ENCODE results near the gene PEX5L.
A peak's percentile ranks its signal among the peaks of the same experiment; 100 is the strongest.
"Not testable (repeated sequence)": the region's sequence is repeated elsewhere in the genome, so short reads cannot be mapped to it uniquely, and the experiment has no call there.

Gene PEX5L

DNA sequence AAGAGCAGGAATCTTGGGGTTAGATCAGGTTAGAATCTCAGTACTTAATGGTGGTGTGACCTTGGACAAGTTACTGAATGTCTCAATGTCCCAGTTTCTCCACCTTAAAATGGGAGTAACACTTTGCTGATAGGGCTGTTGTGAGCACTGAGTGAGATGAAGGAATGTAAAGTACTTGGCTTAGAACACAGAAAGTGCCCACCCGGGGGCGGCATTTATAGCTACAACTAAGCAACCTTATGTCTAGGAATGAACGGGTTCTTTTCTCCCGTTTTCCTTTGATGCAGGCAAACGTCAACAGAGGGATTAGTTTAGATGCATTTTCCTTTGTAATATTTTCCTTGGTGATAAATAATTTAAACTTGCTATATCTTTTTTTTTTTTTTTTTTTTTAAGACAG, 207.3 kb downstream of the PEX5L start:
- no peak for DNase-seq

GRCh38 chr3:179828738-179829137, 208.0 kb downstream of the PEX5L start:
- no peak for DNase-seq

DNA sequence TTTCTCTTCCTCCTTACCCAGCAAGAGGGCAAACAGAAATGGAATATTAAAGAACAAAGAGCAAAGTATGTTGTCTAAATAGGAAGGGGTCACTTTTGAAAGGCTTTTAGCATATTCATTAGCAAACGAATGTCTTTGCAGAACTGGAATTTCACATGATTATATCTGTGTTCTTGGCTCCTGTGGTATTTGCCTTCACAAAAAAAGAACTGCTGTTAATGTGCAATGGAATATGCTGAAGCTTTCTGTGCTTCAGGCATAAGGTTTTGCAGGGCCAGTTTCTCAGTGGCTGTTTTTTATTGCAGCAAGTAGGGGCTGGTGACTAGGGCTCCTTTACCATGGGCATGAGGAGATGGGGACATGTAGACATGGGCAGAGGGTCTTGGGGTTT, 210.5 kb downstream of the PEX5L start:
- no peak for DNase-seq

GRCh38 chr3:179825527-179826246, 211.1 kb downstream of the PEX5L start:
- DNase-seq, result no peak

DNA sequence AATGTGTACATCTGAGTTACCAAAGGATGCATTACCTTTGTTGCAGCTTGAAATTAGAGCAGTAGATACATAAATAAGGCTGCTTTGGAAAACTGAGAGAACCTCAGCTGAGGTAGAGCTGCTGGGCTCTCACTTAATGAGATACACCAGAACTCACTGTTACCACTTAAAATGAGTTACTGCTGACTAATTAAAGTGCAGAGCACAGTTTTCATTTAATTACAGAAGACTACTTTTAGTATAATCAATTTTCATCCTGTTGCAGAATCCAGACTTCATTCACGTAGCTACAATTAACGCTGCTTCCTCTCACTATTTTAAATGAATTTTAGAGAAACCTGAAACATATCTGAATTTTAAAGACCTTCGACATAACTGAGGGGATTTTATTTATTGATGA, 214.4 kb downstream of the PEX5L start:
- DNase-seq, result no peak

GRCh38 chr3:179819379-179819778, 217.4 kb downstream of the PEX5L start:
- DNase-seq, result no peak

GRCh38 chr3:179812096-179812382, 224.7 kb downstream of the PEX5L start:
- DNase-seq, result no peak

- peak; percentile 39 for DNase-seq
These were observed 225.2 kb downstream of the PEX5L start for GRCh38 chr3:179811321-179812095.

DNA sequence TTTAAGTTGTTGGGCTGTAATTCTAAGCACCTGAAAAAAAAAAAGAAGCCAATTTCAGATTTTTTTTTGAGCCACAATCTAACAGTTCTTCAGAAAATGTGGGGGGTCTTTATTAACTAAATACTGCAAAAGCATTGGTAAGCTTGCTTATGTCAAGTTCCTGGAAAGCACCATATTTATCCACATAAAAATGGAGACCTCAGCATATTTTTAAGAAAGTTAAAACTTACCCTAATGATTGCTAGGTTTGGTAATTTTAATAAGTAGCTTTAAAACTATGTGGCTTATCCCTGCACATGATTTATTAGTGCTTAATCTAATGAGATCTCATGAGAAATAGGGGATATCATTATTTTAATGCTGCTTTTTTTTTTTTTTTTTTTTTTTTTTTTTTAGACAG, 227.1 kb downstream of the PEX5L start:
- DNase-seq, result no peak

DNA sequence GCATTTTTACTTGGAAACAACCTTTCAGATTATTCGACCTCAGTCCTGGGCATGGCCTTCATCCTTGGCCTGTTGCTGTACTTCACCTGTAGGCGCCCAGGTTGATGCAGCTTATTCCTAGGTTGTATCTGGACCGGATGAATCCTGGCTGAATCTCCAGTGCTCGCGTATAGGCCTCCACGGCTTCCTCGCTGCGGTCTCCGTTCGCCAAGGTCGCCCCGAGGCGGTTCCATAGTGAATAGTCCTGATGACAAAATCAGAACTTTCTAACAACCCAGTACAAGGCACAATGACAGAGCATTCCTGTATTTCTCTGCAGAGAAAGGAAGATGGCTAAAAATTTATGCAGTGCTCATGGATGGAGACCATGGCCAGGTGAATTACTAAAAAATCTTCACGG, 229.1 kb downstream of the PEX5L start:
- DNase-seq, result no peak

DNA sequence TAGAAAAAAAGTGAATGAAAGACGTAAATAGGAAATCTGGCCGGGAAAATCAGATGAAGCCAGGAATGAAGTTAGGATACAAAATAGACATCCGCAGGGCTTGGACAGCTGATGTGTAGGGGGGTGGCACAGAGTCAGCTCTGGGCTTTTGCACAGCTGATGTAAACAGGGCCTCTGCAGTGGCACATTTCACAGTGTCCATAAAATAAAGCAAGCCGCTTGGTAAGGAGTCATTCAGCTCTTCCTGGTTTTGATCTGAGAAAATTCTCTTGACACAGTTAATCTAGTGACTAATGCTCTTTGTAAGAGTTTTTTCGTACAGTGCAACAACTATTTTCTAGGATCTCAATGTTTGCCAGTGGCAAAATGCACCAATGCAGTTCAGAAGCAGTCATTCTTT, 230.6 kb downstream of the PEX5L start:
- DNase-seq, result no peak

DNA sequence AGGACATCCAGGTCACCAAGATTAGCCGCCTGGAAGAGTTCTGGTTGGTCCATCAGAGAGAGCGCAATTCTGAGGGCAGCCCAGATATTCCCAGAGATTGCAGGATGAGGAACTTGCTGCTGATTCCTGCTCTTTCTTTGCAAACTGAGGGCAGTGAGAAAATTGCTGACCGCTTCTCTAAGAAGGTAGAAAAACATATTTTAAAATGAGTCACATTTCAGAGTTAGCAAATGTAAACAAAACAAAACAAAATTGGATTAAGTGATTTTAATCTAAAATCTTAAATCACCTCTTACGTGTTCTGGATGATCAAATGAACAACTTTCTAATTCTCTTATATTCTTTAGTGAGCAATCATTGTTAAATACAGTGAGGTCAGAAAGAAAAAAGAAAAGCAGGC, 234.9 kb downstream of the PEX5L start:
- no peak for DNase-seq

DNA sequence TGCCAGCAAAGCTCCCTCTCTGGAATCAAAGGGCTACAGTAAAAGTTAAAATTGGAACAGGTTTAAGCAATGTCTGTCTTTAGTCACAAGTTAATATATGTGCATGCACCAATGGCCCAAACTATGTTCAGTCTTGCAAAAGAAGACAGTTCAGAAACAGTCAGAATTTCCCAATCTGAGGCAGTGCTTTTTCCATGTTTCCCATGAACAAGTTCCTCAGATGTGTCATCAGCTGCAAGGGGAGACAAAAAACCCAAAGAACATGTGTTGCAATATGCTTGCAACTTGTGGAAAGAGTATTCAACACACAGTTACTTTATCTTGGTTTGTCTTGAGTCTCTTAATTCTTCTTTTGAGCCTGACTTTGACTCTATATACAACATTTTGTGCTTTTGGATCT, 235.5 kb downstream of the PEX5L start:
- DNase-seq, result no peak

DNA sequence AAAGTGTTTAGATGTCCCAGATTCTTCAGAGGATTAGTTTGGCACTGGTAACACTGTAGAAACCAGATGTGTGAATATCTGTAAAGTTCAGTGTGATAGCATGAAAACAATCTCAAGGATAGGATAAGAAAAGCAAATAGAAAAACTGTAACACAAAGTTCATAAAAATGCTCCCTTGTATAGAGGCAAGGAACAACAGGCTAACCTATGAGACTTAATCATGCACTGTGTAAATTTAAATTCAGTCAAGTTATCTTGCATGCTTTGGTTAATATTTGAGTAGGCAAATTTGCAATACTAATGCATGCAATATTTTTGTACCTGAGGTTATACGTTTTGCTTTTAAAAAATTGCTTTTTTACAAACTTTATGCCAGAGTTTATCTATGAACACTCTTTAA, 239.5 kb downstream of the PEX5L start:
- DNase-seq, result no peak

DNA sequence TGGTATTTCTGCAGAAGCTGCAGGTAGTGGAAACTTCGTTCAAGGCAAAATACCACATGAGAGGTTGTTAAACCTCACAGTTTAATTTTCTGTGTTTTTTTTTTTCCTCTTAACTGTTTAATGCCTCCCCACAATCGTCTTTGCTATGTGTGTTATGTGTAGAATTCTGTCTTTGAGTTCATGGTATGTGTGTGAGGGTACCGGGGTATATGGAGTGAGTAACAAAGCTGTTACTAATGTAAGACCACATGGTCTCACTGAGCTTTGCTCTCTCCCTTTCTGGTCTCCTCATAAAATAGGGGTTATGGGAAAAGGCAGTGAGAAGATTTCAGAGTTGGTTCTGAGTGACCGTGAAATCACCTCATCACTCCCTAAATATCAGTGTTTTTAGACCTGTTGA, 240.3 kb downstream of the PEX5L start:
- no peak for DNase-seq

DNA sequence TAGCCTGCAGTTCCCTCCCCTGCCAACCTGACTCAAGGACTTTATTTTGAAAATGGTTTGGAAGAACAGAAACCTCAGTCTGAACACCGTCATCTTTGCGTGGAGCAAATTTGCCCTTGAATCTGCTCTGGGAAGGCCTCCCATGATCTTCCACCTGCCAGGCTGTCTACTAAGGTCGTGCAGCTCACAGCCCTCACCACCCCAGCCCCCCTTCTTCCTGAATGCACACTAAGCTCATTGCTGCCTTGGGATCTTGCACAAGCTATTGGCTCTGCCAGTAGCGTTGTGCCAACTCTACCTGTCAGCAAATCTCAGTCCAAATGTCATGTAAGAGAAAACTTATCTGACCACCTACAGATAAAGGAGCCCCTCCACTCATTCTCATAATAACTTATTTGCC, 242.4 kb downstream of the PEX5L start:
- no peak for DNase-seq

- DNase-seq, result no peak
These were observed 244.9 kb downstream of the PEX5L start for GRCh38 chr3:179791793-179792192.

- no peak for DNase-seq
These were observed 247.7 kb downstream of the PEX5L start for GRCh38 chr3:179788996-179789395.

DNA sequence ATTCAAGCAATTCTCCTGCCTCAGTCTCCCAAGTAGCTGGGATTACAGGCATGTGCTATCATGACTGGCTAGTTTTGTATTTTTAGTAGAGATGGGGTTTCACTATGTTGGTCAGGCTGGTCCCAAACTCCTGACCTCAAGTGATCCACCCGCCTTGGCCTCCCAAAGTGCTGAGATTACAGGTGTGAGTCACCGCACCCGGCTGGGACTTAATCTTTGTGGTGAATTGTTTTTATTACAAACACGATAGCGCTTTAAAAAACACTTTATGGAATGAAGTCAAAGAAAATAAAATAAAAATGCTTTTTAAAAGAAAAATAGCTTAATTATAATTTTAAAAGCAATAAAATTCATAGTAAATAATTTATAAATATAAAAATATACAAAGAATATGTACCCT, 253.9 kb downstream of the PEX5L start:
- DNase-seq, result not testable (repeated sequence)

DNA sequence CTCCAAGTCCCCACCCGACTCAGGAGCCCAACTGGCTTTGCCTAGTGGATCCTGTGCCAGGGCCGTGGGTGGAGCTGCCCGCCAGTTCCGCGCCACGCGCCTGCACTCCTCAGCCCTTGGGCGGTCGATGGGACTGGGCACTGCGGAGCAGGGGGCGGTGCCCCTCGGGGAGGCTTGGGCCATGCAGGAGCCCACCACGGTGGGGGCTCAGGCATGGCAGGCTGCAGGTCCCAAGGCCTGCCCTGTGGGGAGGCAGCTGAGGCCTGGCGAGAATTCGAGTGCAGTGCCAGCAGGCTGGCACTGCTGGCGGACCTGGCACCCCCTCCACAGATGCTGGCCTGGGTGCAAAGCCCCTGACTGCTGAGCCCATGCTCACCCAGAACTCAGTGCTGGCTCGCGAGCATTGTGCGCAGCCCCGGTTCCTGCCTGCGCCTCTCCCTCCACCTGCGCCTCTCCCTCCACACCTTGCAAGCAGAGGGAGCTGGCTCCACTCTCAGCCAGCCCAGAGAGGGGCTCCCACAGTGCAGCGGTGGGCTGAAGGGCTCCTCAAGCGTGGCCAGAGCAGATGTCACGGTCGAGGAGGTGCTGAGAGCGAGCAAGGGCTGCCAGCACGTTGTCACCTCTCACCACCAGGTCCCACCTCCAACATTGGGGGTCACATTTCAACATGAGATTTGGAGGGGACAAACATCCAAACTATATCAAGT, 261.2 kb downstream of the PEX5L start:
- no peak for DNase-seq

DNA sequence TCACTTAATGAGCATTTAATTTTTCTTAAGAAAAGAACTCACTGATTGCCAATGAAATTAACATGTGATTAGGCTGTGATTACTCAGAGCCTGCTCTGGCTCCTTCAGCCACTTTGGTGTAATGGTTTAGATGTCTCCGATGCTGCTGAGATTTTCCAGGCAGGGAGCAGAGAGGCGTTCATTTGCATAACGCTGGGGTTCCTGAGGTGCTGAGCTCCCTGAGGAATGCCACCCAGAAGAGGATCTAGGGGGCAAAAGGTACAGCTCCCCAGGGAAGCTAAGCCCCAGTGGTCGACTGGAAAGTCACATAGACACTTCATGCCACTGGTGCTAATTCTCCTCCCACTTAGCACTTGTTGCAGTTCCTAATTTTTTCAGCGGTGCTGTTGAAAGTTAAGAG, 264.4 kb downstream of the PEX5L start:
- DNase-seq, result no peak

GRCh38 chr3:179771797-179772196, 264.9 kb downstream of the PEX5L start:
- DNase-seq, result no peak

- DNase-seq, result no peak
These were observed 267.1 kb downstream of the PEX5L start for GRCh38 chr3:179769411-179770247.
